ENCODE measurements around the gene FARSA.
"Not testable (repeated sequence)": the region's sequence is repeated elsewhere in the genome, so short reads cannot be mapped to it uniquely, and the experiment has no call there.

Gene FARSA

DNA sequence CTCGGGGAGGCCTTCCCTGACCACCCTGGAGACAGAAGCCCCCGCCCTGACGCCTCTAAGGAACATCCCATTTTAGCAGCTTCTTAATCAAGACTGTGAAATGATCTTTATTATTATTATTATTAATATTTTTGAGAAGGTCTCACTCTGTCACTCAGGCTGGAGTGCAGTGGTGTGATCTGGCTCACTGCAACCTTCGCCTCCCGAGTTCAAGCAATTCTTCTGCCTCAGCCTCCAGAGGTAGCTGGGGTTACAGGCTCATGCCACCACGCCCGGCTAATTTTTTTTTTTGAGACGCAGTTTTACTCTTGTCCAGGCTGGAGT lies 32.3 kb upstream of the FARSA start:
- ChIA-PET POLR2A (ENCODE audit: low non-redundant PET) (no interaction called here), CTCF (interaction anchor here (0.5 to 2.3 kb wide), 28 partner anchors 8 to 623 kb away, joined by 3 to 35 read pairs (median 4); partner anchors contain the start of genes GADD45GIP1 and RAD23A)
- peak overlapping the region; percentile 77 for H3K27ac ChIP-seq
- TF ChIP-seq, protein P1, sequence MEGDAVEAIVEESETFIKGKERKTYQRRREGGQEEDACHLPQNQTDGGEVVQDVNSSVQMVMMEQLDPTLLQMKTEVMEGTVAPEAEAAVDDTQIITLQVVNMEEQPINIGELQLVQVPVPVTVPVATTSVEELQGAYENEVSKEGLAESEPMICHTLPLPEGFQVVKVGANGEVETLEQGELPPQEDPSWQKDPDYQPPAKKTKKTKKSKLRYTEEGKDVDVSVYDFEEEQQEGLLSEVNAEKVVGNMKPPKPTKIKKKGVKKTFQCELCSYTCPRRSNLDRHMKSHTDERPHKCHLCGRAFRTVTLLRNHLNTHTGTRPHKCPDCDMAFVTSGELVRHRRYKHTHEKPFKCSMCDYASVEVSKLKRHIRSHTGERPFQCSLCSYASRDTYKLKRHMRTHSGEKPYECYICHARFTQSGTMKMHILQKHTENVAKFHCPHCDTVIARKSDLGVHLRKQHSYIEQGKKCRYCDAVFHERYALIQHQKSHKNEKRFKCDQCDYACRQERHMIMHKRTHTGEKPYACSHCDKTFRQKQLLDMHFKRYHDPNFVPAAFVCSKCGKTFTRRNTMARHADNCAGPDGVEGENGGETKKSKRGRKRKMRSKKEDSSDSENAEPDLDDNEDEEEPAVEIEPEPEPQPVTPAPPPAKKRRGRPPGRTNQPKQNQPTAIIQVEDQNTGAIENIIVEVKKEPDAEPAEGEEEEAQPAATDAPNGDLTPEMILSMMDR (conservative IDR thresholded peaks at IDR 0.05; ENCODE audit: low read depth): no peak
- no peak for DNase-seq (ENCODE audit: low spot score)

DNA sequence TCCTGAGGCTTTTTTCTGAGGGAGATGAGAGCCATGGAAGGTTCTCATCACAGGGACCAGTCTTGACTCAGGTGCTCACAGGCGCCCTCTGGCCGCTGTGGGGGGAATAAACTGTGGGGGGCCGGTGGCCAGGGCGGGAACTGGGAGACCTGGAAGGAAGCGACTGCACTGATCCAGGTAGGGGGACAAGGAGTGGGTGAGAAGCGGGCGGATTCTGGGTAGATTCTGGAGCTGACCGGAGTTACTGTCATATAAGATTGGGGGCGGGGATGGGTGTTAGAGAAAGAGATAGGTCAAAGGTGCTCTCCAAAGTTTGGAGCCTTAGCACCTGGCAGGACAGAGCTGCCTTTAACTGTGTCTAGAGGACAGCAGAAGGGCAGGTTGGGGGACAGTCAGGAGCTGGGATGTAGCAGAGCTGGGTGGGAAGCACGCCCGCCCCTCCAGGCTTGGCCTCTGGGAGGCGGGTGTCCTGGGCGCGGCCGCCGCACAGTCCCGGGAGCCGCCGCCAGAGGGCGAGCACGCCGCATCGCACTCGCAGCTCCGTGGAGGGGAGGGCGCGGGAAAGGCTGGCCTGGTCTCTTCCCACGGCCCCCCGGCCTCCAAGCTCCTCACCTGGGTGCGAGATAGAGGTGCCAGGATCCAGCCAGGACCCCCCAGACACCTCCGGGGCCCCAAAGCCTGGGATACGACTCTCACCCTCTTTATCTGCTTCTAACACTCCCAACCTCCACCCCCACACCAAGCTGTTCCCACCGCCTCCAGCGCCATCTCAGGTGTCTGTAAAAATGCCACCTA lies 31.7 kb upstream of the FARSA start:
- H3K27ac ChIP-seq: peak overlapping the region; percentile 77
- DNase-seq (ENCODE audit: low spot score): peak; percentile 74
- ChIA-PET CTCF (interaction anchor here (0.5 to 2.3 kb wide), 39 partner anchors 9 to 624 kb away, joined by 3 to 35 read pairs (median 4); partner anchors contain the start of genes GADD45GIP1 and RAD23A), POLR2A (ENCODE audit: low non-redundant PET) (no interaction called here)
- TF ChIP-seq, protein P1 (conservative IDR thresholded peaks at IDR 0.05; ENCODE audit: low read depth): peak; percentile 98

DNA sequence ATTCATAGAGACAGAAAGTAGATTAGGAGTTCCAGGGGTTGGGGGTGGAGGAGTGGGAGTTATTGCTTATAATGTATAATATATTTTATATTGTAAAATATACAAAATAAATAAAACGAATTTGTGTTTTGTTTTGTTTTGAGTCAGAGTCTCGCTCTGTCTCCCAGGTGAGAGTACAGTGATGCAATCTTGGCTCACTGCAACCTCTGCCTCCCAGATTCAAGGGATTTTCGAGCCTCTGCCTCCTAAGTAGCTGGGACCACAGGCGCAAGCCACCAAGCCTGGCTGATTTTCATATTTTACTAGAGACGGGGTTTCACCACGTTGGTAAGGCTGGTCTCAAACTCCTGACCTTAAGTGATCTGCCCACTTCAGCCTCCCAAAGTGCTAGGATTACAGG lies 26.0 kb upstream of the FARSA start:
- CTCF ChIA-PET: no interaction called here
- TF ChIP-seq, protein P1 (conservative IDR thresholded peaks at IDR 0.05; ENCODE audit: low read depth): no peak
- DNase-seq (ENCODE audit: low spot score): no peak
- POLR2A ChIA-PET (ENCODE audit: low non-redundant PET): no interaction called here
- H3K27ac ChIP-seq: no peak overlapping the region

DNA sequence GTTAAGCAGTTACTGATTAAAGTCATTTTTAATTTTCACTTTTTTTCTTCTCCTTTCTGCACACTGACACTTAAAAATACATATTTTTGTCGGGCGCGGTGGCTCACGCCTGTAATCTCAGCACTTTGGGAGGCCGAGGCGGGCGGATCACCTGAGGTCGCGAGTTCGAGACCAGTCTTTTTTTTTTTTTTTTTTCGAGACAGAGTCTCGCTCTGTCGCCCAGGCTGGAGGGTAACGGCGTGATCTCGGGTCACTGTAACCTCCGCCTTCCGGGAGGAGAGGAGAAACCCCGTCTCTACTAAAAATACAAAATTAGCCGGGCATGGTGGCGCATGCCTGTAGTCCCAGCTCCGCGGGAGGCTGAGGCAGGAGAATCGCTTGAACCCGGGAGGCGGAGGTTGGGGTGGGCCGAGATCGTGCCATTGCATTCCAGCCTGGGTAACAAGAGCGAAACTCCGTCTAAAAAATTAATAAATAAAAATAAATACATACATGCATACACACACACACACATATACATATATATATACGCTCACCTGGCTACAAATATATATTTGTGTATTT lies 24.0 kb upstream of the FARSA start:
- DNase-seq (ENCODE audit: low spot score); POLR2A ChIA-PET (ENCODE audit: low non-redundant PET): not testable (repeated sequence)
- peak overlapping the region; percentile 95 for H3K27ac ChIP-seq
- CTCF ChIA-PET: interaction anchor here (1.9 kb wide), 1 partner anchor 8 kb away, joined by 14 read pairs; no protein-coding TSS in a partner anchor

DNA sequence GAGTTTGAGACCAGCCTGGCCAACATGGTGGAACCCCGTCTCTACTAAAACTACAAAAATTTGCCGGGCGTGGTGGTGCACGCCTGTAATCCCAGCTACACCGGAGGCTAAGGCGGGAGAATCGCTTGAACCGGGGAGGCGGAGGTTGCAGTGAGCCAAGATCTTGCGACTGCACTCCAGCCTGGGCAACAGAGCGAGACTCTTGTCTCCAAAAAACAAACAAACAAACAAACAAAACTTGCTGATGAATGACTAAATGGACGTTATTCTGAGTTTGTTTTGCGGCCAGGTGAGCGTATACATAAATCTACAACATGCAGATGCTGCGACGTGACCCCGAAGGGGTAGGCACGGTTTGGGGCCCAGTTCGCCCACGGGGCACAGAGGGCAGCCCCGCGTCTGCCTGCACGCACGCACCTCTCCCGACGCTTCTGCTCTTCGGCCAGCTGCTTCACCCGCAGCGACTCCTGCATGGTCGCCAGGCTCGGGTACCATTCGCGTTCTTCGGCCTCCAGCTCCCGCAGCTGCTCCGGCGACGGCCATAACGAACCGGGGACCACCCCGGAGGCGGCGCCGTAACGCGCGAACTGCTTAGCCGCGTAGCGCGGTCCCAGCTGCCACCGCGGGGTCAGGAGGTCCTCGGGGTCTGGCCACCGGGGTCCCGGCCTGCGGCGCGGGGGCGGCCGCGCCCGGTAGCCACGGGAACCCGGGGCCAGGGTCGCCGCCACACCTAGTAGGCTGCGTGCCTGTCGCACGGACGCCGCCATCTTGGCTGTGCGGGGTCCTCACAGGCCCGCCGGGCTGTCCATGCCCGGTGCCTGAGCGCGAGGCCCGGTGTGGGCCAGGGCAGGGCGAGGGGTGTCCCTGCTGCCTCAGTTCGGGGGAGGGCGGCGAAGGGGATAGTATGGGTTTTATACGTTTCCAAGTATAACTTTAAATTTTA lies 23.2 kb upstream of the FARSA start, which contains the start of gene GADD45GIP1:
TSS of gene GADD45GIP1 (minus strand) at position 778 of the 943 bp plus-strand sequence. CDS start at position 767, 11 bp downstream.
- POLR2A ChIA-PET (ENCODE audit: low non-redundant PET): no interaction called here

DNA sequence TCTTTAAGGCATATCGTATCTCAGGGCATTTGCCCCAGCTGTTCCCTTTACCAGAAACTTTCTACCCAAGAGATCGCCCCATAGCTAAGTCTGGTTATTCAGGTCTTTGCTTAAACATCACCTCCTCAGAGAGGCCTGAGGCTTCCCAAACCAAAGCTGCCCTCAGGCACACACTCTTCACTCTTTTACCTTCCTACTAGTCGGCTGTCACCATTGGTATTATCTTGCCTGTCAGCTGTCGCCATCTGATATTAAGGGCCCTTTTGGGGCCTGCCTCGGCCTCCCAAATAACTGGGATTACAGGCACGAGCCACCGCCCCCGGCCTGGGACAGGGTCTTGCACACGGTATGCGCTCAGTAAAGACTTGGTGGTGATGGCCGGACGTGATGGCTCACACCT lies 22.5 kb upstream of the FARSA start:
- ChIA-PET POLR2A (ENCODE audit: low non-redundant PET) (no interaction called here), CTCF (interaction anchor here (0.5 to 1.9 kb wide), 5 partner anchors 9 to 162 kb away, joined by 3 to 14 read pairs (median 5); no protein-coding TSS in a partner anchor)
- DNase-seq (ENCODE audit: low spot score): no peak
- peak overlapping the region; percentile 95 for H3K27ac ChIP-seq
- TF ChIP-seq, protein P1 (conservative IDR thresholded peaks at IDR 0.05; ENCODE audit: low read depth): no peak

More for the DNA sequence above, 23.2 kb upstream of the FARSA start, which contains the start of gene GADD45GIP1:
- CTCF ChIA-PET: interaction anchor here (1.3 to 1.9 kb wide), 2 partner anchors 9 to 21 kb away, joined by 5 to 14 read pairs; no protein-coding TSS in a partner anchor
- TF ChIP-seq, protein P1 (conservative IDR thresholded peaks at IDR 0.05; ENCODE audit: low read depth): no peak
- peak within 1 kb of the TSS; percentile 95 for H3K27ac ChIP-seq
- DNase-seq (ENCODE audit: low spot score): peak; percentile 86

DNA sequence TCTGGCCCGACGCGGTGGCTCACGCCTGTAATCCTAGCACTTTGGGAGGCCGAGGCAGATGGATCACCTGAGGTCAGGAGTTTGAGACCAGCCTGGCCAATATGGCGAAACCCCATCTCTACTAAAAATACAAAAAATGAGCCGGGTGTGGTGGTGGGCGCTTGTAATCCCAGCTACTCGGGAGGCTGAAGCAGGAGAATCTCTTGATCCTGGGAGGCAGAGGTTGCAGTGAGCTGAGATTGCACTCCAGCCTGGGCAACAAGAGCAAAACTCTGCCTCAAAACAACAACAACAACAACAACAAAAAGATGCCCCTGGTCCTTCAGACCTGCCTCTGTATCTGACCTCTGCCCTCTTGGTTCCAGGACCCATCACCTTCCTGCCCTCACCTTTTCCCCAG lies 22.1 kb upstream of the FARSA start:
- CTCF ChIA-PET: interaction anchor here (0.5 to 1.9 kb wide), 5 partner anchors 10 to 161 kb away, joined by 3 to 14 read pairs (median 5); no protein-coding TSS in a partner anchor
- DNase-seq (ENCODE audit: low spot score); POLR2A ChIA-PET (ENCODE audit: low non-redundant PET): not testable (repeated sequence)
- peak overlapping the region; percentile 95 for H3K27ac ChIP-seq
